Chondrocyte (in vitro differentiated cells): ENCODE results near the gene MYO15B. TPM values are rescaled to one million over a fixed set of nuclear protein-coding genes. Genes with fewer than 3 reads are reported as not detected.

ENCODE experiments used
- DNase-seq: peaks from one replicate; pipeline ENCODE4 v3.0.0; 2021; ENCODE audit warnings: mixed read lengths, low spot score
- H3K27ac Mint-ChIP-seq: one replicate; pipeline ENCODE4 v1.8.0; 2021; ENCODE audit warnings: mild to moderate bottlenecking, moderate library complexity, mixed read lengths; ENCODE audit not compliant: unreplicated experiment
- H3K27me3 Mint-ChIP-seq: 2 replicates; pipeline ENCODE4 v1.8.0; 2021; ENCODE audit warnings: low read depth, mixed read lengths
- H3K36me3 Mint-ChIP-seq: 2 replicates; pipeline ENCODE4 v1.8.0; 2021; ENCODE audit warnings: low read depth, mixed read lengths
- H3K4me1 Mint-ChIP-seq: 2 replicates; pipeline ENCODE4 v1.8.0; 2021; ENCODE audit warnings: low read depth, mild to moderate bottlenecking, mixed read lengths
- H3K4me3 Mint-ChIP-seq: one replicate; pipeline ENCODE4 v1.8.0; 2021; ENCODE audit warnings: mild to moderate bottlenecking, moderate library complexity, mixed read lengths; ENCODE audit not compliant: unreplicated experiment
- H3K9me3 Mint-ChIP-seq: 2 replicates; pipeline ENCODE4 v1.8.0; 2021; ENCODE audit warnings: low read depth, mixed read lengths
- total RNA-seq: library from RNA; stranded (reverse); gene quantifications from 3 replicates; pipeline ENCODE4 v1.2.1, GENCODE V29; 2021
- TF ChIP-seq, protein P1 (sequence below): fragments of 200-600 bp; sonication (generic); IDR thresholded peaks from 2 replicates; pipeline ENCODE4 v1.5.0; 2021; ENCODE audit warnings: antibody characterized with exemption, mild to moderate bottlenecking, moderate library complexity

The MYO15B gene
- total RNA-seq, 1 donor from 2014 or later, result 16.0 TPM

DNA sequence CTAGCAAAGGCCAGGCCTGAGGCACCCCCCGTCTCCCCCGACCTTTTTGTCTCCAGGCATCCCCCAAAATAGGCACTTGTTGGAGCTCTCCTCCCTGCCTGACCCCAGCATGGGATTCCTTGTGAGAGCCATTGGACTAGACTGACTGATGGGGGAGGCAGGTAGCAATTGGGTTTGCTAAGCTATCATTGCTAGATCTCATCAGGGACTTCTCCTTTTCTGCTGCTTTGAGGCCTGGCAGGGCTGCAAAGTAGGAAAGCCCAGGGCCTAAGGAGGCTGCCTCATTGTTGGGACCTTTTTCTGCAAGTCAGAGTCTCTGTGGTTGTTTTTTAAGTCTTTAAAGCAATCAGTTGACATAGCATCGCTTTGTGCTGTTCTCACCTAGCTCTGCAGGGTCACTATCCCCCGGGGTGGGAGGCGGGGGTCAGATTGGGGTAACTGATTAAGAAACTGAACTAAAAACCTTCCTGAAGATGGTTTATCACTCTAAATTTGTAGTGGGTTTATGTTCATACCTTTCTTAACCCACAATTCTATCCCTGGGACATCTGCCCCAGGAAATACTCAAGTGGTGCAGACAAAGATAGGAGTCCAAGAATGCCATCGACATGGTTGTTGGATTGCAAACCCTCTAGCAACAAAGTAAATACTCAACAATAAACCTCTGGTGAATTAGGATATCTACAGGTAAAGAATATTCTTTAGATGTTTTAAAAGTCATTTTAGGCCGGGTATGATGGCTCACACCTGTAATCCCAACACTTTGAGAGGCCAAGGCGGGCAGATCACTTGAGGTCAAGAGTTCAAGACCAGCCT lies 34.1 kb upstream of the MYO15B start:
- Mint-ChIP-seq H3K4me3 (no peak overlapping the region), H3K36me3 (no peaks in the 10 kb centered on the region), H3K4me1 (peaks cover 13% of the 10 kb centered on the region), H3K27me3 (no peaks in the 10 kb centered on the region), H3K9me3 (no peaks in the 10 kb centered on the region), H3K27ac (no peak overlapping the region)
- DNase-seq, result no peak
- TF ChIP-seq, protein P1, sequence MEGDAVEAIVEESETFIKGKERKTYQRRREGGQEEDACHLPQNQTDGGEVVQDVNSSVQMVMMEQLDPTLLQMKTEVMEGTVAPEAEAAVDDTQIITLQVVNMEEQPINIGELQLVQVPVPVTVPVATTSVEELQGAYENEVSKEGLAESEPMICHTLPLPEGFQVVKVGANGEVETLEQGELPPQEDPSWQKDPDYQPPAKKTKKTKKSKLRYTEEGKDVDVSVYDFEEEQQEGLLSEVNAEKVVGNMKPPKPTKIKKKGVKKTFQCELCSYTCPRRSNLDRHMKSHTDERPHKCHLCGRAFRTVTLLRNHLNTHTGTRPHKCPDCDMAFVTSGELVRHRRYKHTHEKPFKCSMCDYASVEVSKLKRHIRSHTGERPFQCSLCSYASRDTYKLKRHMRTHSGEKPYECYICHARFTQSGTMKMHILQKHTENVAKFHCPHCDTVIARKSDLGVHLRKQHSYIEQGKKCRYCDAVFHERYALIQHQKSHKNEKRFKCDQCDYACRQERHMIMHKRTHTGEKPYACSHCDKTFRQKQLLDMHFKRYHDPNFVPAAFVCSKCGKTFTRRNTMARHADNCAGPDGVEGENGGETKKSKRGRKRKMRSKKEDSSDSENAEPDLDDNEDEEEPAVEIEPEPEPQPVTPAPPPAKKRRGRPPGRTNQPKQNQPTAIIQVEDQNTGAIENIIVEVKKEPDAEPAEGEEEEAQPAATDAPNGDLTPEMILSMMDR, result no peak

DNA sequence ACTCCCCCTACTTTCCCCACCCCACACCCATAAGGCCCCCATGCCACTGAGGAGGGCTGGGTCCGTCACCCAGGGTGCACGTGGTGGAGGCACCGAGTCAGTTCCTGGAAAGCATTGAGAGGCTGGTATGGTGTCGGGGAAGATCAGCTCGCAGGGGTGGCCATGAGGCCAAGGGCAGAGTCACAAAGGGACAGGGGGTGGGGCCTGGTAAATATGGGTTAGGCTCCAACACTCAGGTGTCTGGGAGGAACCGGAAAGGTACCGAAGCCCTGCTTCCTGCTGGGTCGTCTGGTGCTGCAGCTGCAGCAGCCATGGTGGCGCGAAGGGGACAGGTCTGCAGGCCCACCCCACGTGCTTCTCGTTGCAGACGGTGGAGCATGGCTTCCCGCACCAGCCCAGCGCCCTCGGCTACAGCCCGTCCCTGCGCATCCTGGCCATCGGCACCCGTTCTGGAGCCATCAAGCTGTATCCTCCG lies 31.9 kb upstream of the MYO15B start:
- Mint-ChIP-seq H3K4me3 (no peak overlapping the region), H3K9me3 (no peaks in the 10 kb centered on the region), H3K27ac (no peak overlapping the region), H3K36me3 (no peaks in the 10 kb centered on the region), H3K4me1 (peaks cover 13% of the 10 kb centered on the region), H3K27me3 (no peaks in the 10 kb centered on the region)
- DNase-seq, result no peak
- TF ChIP-seq, protein P1, result no peak

DNA sequence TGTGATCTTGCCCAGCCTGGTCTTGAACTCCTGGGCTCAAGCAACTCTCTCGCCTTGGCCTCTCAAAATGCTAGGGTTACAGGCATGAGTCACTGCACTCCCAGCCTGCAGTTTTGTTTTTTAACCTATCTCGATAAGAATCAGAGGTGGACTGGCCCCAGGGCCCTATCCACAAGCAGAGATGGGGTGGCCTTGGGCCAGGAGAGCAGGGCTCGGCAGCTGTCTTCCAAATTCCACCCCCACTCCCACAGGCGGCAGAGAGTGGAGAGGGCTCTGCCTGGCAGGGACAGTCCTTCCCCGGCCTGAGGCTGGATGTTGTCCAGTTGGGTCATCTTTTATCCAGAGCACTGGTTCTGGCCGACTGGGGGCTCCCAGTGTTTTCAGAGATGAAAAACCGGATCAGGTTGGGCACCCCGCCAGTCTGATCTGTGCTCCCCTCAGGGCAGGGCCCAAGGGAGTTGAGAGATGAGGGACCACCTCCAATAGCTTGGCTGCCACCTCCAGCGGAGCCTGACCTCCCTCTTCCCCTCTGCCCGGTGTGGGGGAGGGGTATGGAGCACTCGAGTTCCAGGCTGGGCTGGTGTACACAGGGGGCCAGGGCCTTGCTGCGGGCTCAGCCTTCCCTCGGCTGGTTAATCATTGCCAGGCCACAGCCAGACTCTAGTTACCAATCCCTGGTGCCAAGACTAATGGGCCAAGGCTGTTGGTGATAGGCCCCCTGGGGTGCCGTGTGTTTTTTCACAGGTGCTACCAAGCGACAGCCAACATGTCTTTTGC lies 30.3 kb upstream of the MYO15B start:
- Mint-ChIP-seq H3K36me3 (no peaks in the 10 kb centered on the region), H3K4me1 (peaks cover 17% of the 10 kb centered on the region), H3K9me3 (no peaks in the 10 kb centered on the region), H3K4me3 (no peak overlapping the region), H3K27me3 (no peaks in the 10 kb centered on the region), H3K27ac (no peak overlapping the region)
- DNase-seq, result no peak
- TF ChIP-seq, protein P1, result no peak

GRCh38 chr17:75557852-75558665 lies 29.5 kb upstream of the MYO15B start:
- no peaks in the 10 kb centered on the region for H3K36me3 Mint-ChIP-seq
- no peak overlapping the region for H3K4me3 Mint-ChIP-seq
- no peaks in the 10 kb centered on the region for H3K27me3 Mint-ChIP-seq
- H3K4me1 Mint-ChIP-seq, result peaks cover 11% of the 10 kb centered on the region
- TF ChIP-seq, protein P1, result no peak
- DNase-seq, result no peak
- H3K9me3 Mint-ChIP-seq, result no peaks in the 10 kb centered on the region
- no peak overlapping the region for H3K27ac Mint-ChIP-seq
